Gastroesophageal sphincter (tissue), 4 donors: Measurements from ENCODE around the gene SCAMP1. TPM values are rescaled to one million over a fixed set of nuclear protein-coding genes. Genes with fewer than 3 reads are reported as not detected.
"Not testable (repeated sequence)": the region's sequence is repeated elsewhere in the genome, so short reads cannot be mapped to it uniquely, and the experiment has no call there.

Experiments used
- ATAC-seq: fragments of 150-250 bp; one replicate; pipeline ENCODE4 v1.9.1; 2016; ENCODE audit warnings: mild to moderate bottlenecking, moderate library complexity
- H3K27ac ChIP-seq, 4 donors: fragments of 200-600 bp; sonication (generic) in 3 of 4; 1 replicate in 3 of 4; 2 replicates in 1 of 4; pipeline ENCODE4 v1.5.1; 2016 to 2019
- H3K27me3 ChIP-seq: fragments of 200-600 bp; sonication (generic); one replicate; pipeline ENCODE4 v1.5.1; 2019
- H3K36me3 ChIP-seq, 2 donors: fragments of 200-600 bp; sonication (generic); one replicate each; pipeline ENCODE4 v1.5.1; 2019; ENCODE audit warnings: control low read depth in 1 of 2
- H3K4me1 ChIP-seq, 3 donors: fragments of 200-600 bp; sonication (generic); 1 replicate in 2 of 3; 2 replicates in 1 of 3; pipeline ENCODE4 v1.5.1; 2016 to 2019; ENCODE audit warnings: control low read depth in 2 of 3
- H3K4me3 ChIP-seq, 2 donors: fragments of 200-600 bp; sonication (generic); one replicate each; pipeline ENCODE4 v1.5.1; 2019; ENCODE audit warnings: mild to moderate bottlenecking in 1 of 2, moderate library complexity in 1 of 2
- H3K9me3 ChIP-seq, 3 donors: fragments of 200-600 bp; sonication (generic); one replicate each; pipeline ENCODE4 v1.5.1; 2017 to 2019; ENCODE audit warnings: control low read depth in 2 of 3
- EP300 ChIP-seq: sonication (generic); formaldehyde crosslinking; IDR thresholded peaks from one replicate; pipeline ENCODE4 v1.6.1; 2017; ENCODE audit warnings: antibody characterized with exemption, mild to moderate bottlenecking
- POLR2A ChIP-seq, 2 donors: fragments of 450-650 bp; IDR thresholded peaks; one replicate each; pipeline ENCODE4 v1.6.1; 2017; ENCODE audit warnings: antibody characterized with exemption in 2 of 2, mild to moderate bottlenecking in 2 of 2, moderate library complexity in 1 of 2
- POLR2AphosphoS5 ChIP-seq: sonication (generic); formaldehyde crosslinking; IDR thresholded peaks from one replicate; pipeline ENCODE4 v1.6.1; 2017; ENCODE audit warnings: antibody characterized with exemption
- WGBS, 2 donors: methylation state at CpG; one replicate each; pipeline ENCODE4 v1.1.5; 2018; ENCODE audit warnings: low coverage in 1 of 2; 5-methylcytosine and 5-hydroxymethylcytosine counted together
- total RNA-seq, 4 donors: library from RNA; depleted of rRNA; stranded (reverse); fragments of >200 nt; gene quantifications; one replicate each; pipeline ENCODE4 v1.1.0, GENCODE V29; 2016
- TF ChIP-seq, protein P1 (sequence below), 4 experiments: fragments of 200-600 bp in 2 of 4; fragments of 450-650 bp in 2 of 4; sonication (generic) in 1 of 4; IDR thresholded peaks; one replicate each; pipeline ENCODE4 v1.5.1; 2017 to 2019; ENCODE audit warnings: antibody characterized with exemption in 4 of 4, mild to moderate bottlenecking in 2 of 4, moderate library complexity in 2 of 4

Gene SCAMP1
- total RNA-seq, 4 donors from 2014 or later: 32.1 to 45.8 (median 38.9) TPM

DNA sequence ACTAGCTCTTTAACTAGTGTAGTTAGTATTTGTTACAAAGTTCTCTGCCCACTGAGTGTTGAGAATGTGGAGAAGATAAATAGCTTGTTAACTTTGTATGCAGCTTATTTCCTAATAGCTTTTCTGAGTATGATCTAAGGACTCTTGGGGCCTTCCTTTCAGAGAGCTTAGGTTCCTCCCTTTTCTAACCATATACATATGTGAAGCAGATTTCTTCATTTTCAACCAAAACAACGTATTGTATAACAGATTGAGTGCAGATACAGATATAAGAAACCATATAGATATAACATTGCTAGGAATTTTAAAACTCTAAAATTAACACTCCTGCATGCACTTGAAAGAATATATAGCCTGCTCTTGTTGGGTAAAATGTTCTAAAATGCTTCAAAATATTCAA lies 70.4 kb downstream of the SCAMP1 start:
- Histone ChIP-seq H3K27ac (no peak overlapping the region), H3K27me3 (no peaks in the 10 kb centered on the region), H3K4me3 (no peak overlapping the region), H3K9me3 (no peaks in the 10 kb centered on the region), H3K36me3 (peaks cover 0 to 28% of the 10 kb centered on the region in 2 donors), H3K4me1 (no peaks in the 10 kb centered on the region)
- TF ChIP-seq EP300 (no peak), POLR2A (IDR thresholded peaks at IDR 0.05) (no peak), POLR2AphosphoS5 (no peak)
- TF ChIP-seq, protein P1, sequence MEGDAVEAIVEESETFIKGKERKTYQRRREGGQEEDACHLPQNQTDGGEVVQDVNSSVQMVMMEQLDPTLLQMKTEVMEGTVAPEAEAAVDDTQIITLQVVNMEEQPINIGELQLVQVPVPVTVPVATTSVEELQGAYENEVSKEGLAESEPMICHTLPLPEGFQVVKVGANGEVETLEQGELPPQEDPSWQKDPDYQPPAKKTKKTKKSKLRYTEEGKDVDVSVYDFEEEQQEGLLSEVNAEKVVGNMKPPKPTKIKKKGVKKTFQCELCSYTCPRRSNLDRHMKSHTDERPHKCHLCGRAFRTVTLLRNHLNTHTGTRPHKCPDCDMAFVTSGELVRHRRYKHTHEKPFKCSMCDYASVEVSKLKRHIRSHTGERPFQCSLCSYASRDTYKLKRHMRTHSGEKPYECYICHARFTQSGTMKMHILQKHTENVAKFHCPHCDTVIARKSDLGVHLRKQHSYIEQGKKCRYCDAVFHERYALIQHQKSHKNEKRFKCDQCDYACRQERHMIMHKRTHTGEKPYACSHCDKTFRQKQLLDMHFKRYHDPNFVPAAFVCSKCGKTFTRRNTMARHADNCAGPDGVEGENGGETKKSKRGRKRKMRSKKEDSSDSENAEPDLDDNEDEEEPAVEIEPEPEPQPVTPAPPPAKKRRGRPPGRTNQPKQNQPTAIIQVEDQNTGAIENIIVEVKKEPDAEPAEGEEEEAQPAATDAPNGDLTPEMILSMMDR (IDR thresholded peaks at IDR 0.05): no peak
- ATAC-seq: no peak
- 89 to 100% methylated on average over 1 of the region's 1 CpG for WGBS, 2 donors

DNA sequence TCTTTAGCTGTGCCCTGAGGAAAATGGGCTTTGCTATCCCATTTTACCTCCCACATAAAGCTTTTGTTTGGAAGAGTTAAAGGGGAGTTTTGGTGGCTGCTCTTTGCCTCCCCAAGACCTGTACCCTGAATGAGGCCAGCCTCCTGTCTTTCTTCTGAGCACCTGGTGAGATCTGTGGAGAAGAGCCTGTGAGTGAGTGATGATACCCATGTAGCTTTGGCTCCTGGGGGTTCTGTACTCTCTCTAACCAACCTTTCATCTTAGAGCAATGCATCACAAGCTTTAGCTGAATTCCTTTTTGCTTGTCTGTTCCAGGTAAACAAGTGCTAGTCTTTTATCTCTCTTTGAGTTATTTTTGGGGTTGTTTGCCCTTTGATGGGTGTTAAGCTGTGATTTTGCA lies 73.6 kb downstream of the SCAMP1 start:
- no peaks in the 10 kb centered on the region for H3K27me3 ChIP-seq
- no peaks in the 10 kb centered on the region for H3K4me1 ChIP-seq
- H3K9me3 ChIP-seq: no peaks in the 10 kb centered on the region
- peaks cover 0 to 14% of the 10 kb centered on the region in 2 donors for H3K36me3 ChIP-seq
- H3K4me3 ChIP-seq: no peak overlapping the region
- no peak for ATAC-seq
- TF ChIP-seq EP300 (no peak), POLR2A (IDR thresholded peaks at IDR 0.05) (no peak), POLR2AphosphoS5 (no peak)
- TF ChIP-seq, protein P1 (IDR thresholded peaks at IDR 0.05): no peak
- H3K27ac ChIP-seq: no peak overlapping the region

DNA sequence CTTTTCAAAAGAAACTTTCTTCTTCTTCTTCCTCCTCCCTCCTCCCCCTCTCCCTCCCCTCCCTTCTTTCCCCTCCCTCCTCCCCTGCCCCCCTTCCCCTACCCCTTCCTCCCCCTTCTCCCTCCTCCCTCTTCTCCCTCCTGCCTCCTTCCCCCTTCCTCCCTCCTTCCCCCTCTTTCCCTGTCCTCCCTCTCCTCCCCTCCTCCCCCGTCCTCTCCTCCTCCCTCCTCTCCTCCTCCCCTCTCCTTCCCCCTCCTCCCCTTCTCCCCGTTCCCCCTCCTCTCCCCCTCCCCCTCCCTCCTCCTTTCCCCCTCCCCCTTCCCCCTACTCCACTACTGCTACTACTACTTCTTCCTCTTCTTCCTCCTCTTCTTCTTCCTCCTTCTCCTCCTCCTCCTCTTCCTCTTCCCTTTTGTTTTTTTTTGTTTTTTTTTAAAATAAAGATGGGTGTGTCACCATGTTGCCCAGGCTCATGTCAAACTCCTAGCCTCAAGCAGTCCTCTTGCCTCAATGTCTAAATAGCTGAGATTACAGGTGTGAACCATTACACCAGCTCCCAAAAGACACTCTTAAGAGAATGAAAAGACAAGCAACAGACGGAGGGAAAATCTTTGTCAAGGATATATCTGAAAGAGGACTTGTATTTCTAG lies 87.5 kb downstream of the SCAMP1 start:
- Histone ChIP-seq H3K36me3 (peaks cover 0 to 20% of the 10 kb centered on the region in 2 donors), H3K4me3 (no peak overlapping the region), H3K27ac (no peak overlapping the region), H3K27me3 (no peaks in the 10 kb centered on the region), H3K4me1 (no peaks in the 10 kb centered on the region), H3K9me3 (no peaks in the 10 kb centered on the region)
- WGBS, 2 donors: 100% methylated on average over 1 of the region's 3 CpGs; no CpG with 5 or more reads in 1 of the 2 donors
- TF ChIP-seq EP300: no peak
- ATAC-seq: no peak

DNA sequence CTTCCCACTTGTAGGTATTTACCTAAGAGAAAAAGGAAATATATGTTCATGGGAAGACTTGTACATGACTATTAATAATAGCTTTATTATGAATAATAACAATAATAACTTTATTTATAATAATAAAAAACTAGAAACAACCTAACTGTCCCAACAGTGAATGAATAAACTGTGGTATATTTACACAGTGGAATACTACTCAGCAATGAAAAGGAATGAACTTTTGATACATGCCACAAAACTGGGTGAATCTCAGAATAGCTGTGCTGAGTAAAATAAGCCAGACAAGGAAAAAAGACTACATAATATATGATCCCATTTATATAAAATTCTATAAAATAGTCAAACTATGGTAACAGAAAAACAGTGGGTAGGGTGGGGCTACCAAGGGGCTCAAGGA lies 88.7 kb downstream of the SCAMP1 start:
- H3K4me1 ChIP-seq: no peaks in the 10 kb centered on the region
- H3K4me3 ChIP-seq: no peak overlapping the region
- TF ChIP-seq EP300: no peak
- TF ChIP-seq POLR2AphosphoS5: no peak
- no peak for TF ChIP-seq POLR2A (IDR thresholded peaks at IDR 0.05)
- TF ChIP-seq, protein P1 (IDR thresholded peaks at IDR 0.05): no peak
- H3K9me3 ChIP-seq: no peaks in the 10 kb centered on the region
- ATAC-seq: no peak
- no peaks in the 10 kb centered on the region for H3K27me3 ChIP-seq
- H3K36me3 ChIP-seq: peaks cover 0 to 20% of the 10 kb centered on the region in 2 donors
- no peak overlapping the region for H3K27ac ChIP-seq

DNA sequence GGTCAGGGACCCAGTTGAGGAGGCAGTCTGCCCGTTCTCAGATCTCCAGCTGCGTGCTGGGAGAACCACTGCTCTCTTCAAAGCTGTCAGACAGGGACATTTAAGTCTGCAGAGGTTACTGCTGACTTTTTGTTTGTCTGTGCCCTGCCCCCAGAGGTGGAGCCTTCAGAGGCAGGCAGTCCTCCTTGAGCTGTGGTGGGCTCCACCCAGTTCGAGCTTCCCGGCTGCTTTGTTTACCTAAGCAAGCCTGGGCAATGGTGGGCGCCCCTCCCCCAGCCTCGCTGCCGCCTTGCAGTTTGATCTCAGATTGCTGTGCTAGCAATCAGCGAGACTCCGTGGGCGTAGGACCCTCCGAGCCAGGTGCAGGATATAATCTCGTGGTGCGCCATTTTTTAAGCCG lies 97.1 kb downstream of the SCAMP1 start:
- no CpG with 5 or more reads among the region's 14 CpGs for WGBS, 2 donors
- ATAC-seq, H3K4me1 ChIP-seq, H3K4me3 ChIP-seq, H3K9me3 ChIP-seq, H3K27ac ChIP-seq, H3K27me3 ChIP-seq: not testable (repeated sequence)
- H3K36me3 ChIP-seq: peaks cover 0 to 26% of the 10 kb centered on the region in 2 donors

DNA sequence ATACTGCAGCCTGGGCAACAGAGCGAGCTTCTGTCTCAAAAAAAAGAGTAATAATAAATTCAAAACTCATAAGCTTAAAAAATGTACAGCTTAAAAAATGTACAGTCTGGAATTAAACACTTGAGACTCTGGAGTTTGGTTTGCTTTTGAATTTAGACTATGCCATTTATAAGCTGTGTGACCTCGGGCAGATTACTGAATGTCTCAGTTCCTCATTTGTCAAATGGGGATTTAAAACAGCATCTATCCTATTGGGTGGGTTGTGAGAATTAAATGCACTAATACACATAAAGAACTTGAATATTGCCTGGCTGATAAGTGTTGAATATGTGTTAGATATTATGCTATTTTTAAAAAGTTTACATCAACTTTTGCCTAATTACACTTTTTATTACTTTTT lies 98.4 kb downstream of the SCAMP1 start:
- Histone ChIP-seq H3K9me3 (no peaks in the 10 kb centered on the region), H3K4me1 (no peaks in the 10 kb centered on the region), H3K4me3 (no peak overlapping the region), H3K27me3 (no peaks in the 10 kb centered on the region), H3K27ac (no peak overlapping the region), H3K36me3 (peaks cover 0 to 26% of the 10 kb centered on the region in 2 donors)
- no peak for ATAC-seq
- 93 to 100% methylated on average over 2 of the region's 2 CpGs for WGBS, 2 donors
- TF ChIP-seq POLR2AphosphoS5: no peak
- TF ChIP-seq, protein P1 (IDR thresholded peaks at IDR 0.05): no peak
